H7 (cell line): ENCODE measurements around the gene RALGAPA2. TPM values are rescaled to one million over a fixed set of nuclear protein-coding genes. Genes with fewer than 3 reads are reported as not detected.

Experiments
- DNase-seq: peaks from one replicate; pipeline ENCODE4 v3.0.0; 2012
- H3K27me3 ChIP-seq: 2 replicates; pipeline ENCODE4 v1.6.0; 2011; ENCODE audit warnings: mild to moderate bottlenecking, low read length; ENCODE audit not compliant: control insufficient read depth, insufficient read depth
- H3K36me3 ChIP-seq: replicated peaks from 2 replicates; pipeline ENCODE4 v1.5.1; 2011; ENCODE audit warnings: low read length; ENCODE audit not compliant: control insufficient read depth, insufficient read depth
- H3K4me3 ChIP-seq: 2 replicates; pipeline ENCODE4 v1.5.1; 2011; ENCODE audit warnings: low read depth, mild to moderate bottlenecking, control low read depth, low read length, moderate library complexity; ENCODE audit not compliant: insufficient read depth
- total RNA-seq: library from RNA; depleted of rRNA; stranded (reverse); fragments of >200 nt; shearing (Covaris generic); gene quantifications from 2 replicates; pipeline ENCODE4 v1.2.3, GENCODE V29; 2014

The RALGAPA2 gene
- total RNA-seq, 1 experiment from 2014 or later: 6.1 TPM

DNA sequence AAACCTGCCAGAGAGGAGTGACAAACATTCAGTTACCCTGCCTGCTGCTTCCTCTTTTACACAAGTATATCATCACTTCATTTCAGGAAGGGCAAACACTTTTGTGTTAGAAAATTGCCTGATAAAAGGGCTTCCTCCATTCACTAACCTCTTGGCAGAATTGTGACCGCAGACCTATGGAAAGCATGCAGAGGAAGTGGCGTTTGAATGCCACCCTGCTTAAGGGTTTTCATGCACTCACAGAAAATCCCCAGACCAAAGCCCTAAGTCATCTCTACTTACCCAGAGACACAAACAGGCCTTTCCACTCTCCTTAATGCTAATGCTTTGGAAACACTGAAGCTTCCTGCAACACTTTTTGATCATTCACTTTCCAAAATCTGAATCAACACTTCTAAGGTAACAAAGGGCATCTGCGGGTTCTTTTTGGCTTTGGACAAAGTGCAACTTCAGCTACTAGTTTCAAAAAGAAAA, 22.1 kb upstream of the RALGAPA2 start:
- no peak for DNase-seq
- Histone ChIP-seq H3K4me3 (no peak overlapping the region), H3K27me3 (no peaks in the 10 kb centered on the region), H3K36me3 (no peaks in the 10 kb centered on the region)

DNA sequence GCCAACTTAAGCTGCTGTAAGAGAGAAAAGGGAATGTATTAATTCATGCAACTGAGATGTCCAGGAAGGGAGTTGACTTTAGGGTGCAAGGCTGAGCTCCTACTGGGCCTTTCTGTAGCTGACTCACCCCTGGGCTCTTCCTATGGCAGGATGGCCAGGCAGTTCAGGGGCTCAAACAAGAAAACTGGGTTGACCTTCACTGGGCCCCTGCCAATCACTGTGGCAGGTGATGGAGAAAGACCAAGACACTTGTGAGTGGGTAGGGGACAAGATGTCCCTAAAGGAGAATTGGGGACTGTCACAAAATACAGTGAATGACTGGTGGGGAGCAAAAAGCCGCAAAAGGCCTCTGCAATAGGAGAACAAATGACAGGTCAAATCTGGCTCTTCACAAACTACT, 21.5 kb upstream of the RALGAPA2 start:
- DNase-seq: no peak
- Histone ChIP-seq H3K4me3 (no peak overlapping the region), H3K36me3 (no peaks in the 10 kb centered on the region), H3K27me3 (no peaks in the 10 kb centered on the region)

DNA sequence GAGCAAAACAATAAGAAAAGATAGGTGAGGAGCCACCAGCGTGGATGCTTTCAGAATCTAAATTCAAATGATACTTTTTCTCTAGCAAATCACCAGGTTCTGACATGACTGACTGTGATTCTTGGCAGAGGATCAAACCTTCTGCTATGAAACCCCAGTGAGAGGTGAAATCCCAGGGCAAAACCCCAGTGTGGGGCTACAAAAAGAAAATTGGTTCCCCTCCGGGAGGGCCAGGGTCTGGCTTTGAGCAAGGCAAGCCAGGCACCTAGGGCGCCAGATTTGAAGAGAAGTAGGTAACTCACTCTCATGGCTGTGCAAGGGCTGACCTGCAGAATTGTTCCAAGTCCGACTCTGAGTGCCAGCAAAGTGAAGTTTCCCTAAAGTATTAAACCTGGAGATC, 20.2 kb upstream of the RALGAPA2 start:
- no peak for DNase-seq
- Histone ChIP-seq H3K36me3 (no peaks in the 10 kb centered on the region), H3K27me3 (no peaks in the 10 kb centered on the region), H3K4me3 (no peak overlapping the region)

DNA sequence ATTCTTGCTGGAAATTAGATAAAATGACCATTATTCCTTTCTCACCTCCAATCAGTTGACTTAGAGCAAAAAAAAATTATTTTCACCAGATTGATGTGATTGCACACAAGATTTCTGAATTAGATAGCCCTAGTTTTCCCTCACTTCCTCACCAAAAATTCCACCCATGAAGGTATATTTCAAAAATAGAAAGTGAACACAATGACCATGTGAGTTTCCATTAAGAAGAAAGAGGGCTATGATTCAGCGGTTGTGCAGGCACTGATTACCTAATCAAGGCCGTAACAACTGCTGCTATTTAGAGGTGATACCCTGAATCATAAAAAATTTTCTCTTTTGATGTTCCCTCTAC, 19.5 kb upstream of the RALGAPA2 start:
- no peaks in the 10 kb centered on the region for H3K36me3 ChIP-seq
- H3K27me3 ChIP-seq: no peaks in the 10 kb centered on the region
- H3K4me3 ChIP-seq: no peak overlapping the region
- no peak for DNase-seq

DNA sequence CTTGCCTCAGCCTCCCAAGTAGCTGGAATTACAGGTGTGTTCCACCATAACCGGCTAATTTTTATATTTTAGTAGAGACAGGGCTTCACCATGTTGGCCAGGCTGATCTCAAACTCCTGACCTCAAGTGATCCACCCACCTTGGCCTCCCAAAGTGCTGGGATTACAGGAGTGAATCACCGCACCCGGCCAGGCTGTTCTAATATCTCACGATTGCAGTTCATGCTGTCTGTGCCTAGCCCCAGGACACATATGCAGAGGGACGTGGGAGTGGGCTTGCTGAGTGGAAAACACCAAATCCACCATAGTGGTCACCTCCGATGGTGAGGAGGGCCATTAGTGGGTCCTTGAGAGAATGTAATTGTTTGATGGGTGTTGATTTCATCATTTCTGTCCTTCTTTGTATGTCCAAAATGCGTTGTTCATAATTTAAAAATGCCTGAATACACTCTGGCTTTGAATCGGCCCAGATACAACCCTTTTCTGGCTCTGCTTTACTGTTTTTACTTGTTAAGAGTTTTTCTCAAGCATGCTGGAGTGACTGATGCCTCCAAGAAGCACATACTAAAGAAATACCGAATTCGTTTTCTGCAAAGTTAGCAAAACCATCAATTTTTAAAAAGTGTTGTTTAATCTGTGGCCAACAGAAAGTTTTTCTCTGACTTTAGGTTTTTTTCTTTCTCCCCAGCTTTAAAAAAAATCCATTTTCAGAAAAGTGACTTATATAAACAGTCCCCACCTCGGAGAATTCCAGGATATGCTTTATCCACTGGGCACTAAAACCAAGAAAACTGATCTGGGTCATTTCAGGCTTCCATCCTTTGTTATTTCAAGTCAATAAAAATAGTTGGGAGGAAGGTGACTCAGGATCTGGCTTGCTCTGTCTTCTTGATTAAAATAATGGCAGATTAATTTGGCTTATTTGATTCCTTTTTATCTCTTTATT, 18.8 kb upstream of the RALGAPA2 start:
- Histone ChIP-seq H3K27me3 (no peaks in the 10 kb centered on the region), H3K36me3 (no peaks in the 10 kb centered on the region), H3K4me3 (no peak overlapping the region)
- DNase-seq: no peak

DNA sequence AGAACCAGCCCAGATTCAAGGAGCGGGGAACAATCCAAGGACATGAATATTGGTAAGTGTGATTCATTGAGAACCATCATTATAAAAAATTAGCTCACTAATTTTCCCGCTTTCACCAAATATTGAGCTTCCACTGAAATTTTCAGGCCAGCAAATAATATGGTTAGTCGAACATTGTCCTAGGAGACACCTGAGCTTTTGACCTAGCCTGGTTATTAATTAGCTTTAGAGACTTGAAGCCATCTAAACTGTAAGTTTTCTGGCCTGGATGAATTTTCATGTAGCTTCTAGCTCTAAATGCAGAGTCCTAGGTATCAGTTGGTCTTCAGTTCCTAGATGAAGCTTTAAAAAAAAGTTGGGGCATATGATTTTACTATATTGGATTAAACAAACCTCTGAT, 17.1 kb upstream of the RALGAPA2 start:
- Histone ChIP-seq H3K4me3 (no peak overlapping the region), H3K27me3 (no peaks in the 10 kb centered on the region), H3K36me3 (no peaks in the 10 kb centered on the region)
- no peak for DNase-seq

DNA sequence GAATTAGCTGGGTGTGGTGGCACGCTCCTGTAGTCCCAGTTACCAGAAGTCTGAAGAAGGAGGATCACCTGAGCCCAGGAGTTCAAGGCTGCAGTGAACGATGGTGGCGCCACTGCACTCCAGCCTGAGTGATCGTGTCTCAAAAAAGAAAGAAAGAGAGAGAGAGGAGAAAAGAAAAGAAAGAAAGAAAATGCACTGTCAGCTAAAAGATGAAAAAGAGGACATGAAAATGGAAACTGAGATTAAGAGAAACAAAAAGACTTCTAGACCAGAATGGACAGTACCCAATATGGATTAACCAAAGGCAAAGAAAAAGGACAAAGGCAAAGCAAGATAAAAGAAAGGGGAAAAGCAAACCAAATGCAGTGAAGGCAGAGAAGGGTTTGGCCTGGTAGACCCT, 9.0 kb upstream of the RALGAPA2 start:
- Histone ChIP-seq H3K4me3 (no peak overlapping the region), H3K36me3 (no peaks in the 10 kb centered on the region), H3K27me3 (no peaks in the 10 kb centered on the region)
- DNase-seq: no peak

DNA sequence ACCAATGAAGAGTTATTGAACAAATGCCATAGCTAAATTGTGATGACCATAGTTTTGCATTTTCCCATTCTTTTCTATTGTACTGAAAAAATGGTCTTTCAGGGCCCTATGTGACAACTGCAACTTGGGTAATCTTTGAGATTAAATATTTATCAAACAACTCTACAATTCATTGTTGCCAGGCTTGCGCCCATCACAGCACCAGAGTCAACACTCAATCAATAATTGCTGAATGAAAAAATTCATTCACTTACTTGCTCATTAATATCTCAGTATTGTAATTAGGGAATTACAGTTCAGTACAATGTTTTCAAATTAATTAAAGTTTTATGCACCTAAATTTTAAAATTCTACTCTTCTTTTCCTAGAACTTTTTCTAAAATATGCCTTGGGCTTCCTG, 7.7 kb upstream of the RALGAPA2 start:
- Histone ChIP-seq H3K36me3 (no peaks in the 10 kb centered on the region), H3K4me3 (no peak overlapping the region), H3K27me3 (no peaks in the 10 kb centered on the region)
- DNase-seq: no peak

DNA sequence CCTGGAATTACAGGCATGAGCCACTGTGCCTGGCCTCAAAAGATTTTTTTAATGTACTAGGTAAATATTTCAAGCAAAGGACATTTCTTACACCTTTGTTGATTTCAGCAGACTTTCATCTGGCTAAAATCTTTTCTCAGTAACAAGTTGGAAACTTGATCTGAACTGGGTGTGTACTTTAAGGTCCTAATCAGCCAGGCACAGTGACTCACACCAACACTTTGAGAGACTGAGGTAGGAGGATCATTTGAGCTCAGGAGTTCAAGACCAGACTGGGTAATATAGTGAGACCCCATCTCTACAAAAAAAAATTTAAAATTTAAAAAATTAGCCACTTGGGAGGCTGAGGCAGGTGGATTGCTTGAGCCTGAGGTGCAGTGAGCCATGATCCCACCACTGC, 7.0 kb upstream of the RALGAPA2 start:
- DNase-seq: no peak
- Histone ChIP-seq H3K4me3 (no peak overlapping the region), H3K27me3 (no peaks in the 10 kb centered on the region), H3K36me3 (no peaks in the 10 kb centered on the region)

DNA sequence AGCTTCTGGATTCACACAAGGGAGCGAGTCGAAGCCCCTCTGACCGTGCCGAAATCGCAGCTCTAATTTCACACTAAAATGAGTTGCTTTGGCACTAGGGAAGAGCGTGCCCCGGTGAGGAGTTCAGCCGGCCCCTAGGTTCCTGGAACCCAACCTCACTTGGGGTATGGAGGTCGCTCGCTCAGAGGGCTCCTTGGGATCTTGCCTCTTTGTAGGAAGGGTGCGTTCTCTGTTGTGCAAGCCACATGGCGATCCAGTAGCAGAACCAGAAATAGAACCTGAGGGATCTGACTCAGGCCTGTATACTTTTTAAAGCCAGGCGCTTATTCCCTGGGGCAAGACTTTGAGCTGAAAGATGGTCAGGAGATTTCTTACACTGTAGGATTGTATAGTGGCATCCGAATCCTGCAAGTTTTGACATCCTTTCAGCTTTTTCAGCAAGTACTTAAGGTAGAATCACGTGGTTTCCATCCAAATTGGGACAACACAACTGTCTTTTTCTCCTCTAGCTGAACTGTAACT, 861 bp upstream of the RALGAPA2 start:
- Histone ChIP-seq H3K36me3 (no peaks in the 10 kb centered on the region), H3K27me3 (no peaks in the 10 kb centered on the region), H3K4me3 (peak overlapping the region; percentile 90)
- DNase-seq: peak; percentile 30

DNA sequence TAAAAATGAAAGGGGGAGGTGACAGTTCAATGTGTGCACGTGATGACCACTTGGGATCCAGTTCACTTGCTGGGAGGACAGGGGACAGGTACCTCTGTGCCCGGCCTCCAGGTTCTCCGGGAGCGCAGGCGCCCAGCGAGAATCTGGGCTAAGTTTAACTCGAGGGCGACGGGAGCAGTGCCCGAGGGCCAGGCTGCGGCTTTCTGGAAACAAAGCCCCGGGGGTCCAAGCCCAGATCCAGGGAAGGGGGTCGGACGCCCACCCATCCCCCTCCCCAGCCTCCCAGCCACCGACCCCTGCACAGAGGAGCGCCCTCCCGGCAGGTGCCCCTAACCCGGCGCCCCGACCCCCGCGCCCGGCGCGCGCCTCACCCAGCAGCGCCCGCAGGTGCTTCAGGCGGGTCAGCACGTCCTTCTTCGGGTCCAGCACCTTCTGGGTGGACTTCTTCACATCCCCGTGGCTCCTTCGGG, 405 bp downstream of the RALGAPA2 start:
- Histone ChIP-seq H3K36me3 (no peaks in the 10 kb centered on the region), H3K4me3 (peak overlapping the region; percentile 90), H3K27me3 (no peaks in the 10 kb centered on the region)
- DNase-seq: no peak

DNA sequence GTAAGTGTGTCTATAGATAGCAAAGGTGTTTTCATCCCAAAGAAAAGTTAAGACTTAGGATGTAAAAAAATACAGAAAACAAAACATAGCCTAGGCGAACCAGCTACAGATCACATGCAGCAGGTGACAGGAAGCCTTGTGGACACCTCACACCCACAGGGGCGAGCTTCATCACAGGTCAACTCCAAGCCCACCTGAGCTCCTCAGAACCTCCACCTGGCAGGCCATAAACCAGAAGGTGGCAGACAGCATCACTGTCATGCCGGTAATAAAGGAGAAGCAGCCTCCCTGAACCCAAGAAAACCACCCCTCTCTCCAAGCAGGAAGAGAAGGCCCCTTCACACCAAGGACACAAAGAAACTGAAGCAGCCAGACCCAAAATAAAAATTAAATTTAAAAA, 1.0 kb downstream of the RALGAPA2 start:
- H3K36me3 ChIP-seq: no peaks in the 10 kb centered on the region
- DNase-seq: peak; percentile 13

DNA sequence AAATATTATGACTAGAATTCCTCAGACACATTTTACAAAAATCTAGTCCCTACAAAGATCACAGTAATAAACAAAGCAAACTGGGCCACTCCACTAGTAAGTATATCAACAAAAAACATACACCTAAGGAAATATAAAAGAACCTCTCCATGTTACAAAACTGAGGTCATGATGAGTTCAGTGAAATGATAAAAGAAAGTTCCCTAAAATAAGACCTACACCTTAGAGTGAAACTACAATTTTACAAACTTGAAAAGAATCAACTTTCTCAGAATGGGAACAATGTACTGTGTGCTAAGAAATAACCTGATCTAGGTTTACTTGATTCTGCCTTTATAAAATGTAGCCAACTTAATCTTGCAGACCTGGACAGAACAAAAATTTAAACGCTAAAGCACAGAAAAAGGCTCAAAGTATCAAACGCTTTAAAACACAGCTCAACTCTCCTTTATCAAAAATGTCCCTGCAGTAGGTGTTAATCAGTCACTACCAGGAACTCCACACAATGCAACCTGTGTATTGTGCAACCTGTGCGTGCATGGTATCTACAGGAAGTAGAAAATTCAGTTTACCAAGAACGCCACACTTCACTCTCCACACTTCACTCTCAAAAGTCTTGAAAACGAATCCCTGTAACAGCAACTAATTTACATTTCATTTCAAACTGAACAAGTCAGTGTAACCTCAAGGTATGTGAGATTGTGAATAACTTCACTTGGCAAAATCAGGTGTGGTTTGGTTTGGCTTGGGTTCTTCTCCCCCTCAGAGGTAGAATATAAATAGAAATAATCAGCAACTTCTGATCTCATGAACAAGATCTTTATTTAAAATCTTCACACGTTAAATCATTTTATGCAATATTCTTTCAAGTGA, 1.8 kb downstream of the RALGAPA2 start:
- H3K27me3 ChIP-seq: no peaks in the 10 kb centered on the region
- H3K4me3 ChIP-seq: no peak overlapping the region
- no peaks in the 10 kb centered on the region for H3K36me3 ChIP-seq
- DNase-seq: no peak

More for the DNA sequence above, 1.0 kb downstream of the RALGAPA2 start:
- Histone ChIP-seq H3K4me3 (peak overlapping the region; percentile 90), H3K27me3 (no peaks in the 10 kb centered on the region)

DNA sequence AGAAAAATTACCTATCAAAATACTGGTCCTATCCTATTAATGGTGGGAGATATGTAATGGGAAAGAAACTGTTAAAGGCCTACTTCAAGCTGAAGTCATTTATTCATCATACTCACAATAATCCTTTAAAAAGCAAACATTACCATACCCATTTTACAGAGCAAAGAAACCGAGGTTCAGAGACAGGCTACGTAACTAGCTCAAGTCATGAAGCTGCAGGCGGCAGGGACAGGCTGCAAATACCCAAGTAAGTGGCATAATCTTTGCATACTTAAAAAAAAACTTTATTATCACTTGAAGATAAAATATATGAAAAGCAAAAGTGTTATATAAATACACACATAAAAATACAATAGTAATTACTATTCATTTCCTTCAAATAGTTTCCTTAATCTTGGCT, 2.6 kb downstream of the RALGAPA2 start:
- Histone ChIP-seq H3K4me3 (no peak overlapping the region), H3K27me3 (no peaks in the 10 kb centered on the region), H3K36me3 (no peaks in the 10 kb centered on the region)
- DNase-seq: no peak
